IPS DF 19.7 (cell line): Measurements from ENCODE around the gene ADARB2.

Experiments
- DNase-seq: peaks from one replicate; pipeline ENCODE4 v3.0.0-alpha.2; 2013; ENCODE audit warnings: low read depth, low spot score

Gene ADARB2

GRCh38 chr10:1194161-1194560 lies 543.2 kb downstream of the ADARB2 start:
- DNase-seq, result no peak

- DNase-seq, result no peak
Observed at GRCh38 chr10:1193561-1193960, 543.8 kb downstream of the ADARB2 start.

GRCh38 chr10:1191752-1192151 lies 545.6 kb downstream of the ADARB2 start:
- DNase-seq, result no peak

GRCh38 chr10:1190791-1191490 lies 546.4 kb downstream of the ADARB2 start:
- no peak for DNase-seq

GRCh38 chr10:1190052-1190395 lies 547.3 kb downstream of the ADARB2 start:
- DNase-seq, result no peak

- DNase-seq, result no peak
Observed at GRCh38 chr10:1189166-1190051, 547.9 kb downstream of the ADARB2 start.

- no peak for DNase-seq
Observed at GRCh38 chr10:1188558-1189135, 548.7 kb downstream of the ADARB2 start.

DNA sequence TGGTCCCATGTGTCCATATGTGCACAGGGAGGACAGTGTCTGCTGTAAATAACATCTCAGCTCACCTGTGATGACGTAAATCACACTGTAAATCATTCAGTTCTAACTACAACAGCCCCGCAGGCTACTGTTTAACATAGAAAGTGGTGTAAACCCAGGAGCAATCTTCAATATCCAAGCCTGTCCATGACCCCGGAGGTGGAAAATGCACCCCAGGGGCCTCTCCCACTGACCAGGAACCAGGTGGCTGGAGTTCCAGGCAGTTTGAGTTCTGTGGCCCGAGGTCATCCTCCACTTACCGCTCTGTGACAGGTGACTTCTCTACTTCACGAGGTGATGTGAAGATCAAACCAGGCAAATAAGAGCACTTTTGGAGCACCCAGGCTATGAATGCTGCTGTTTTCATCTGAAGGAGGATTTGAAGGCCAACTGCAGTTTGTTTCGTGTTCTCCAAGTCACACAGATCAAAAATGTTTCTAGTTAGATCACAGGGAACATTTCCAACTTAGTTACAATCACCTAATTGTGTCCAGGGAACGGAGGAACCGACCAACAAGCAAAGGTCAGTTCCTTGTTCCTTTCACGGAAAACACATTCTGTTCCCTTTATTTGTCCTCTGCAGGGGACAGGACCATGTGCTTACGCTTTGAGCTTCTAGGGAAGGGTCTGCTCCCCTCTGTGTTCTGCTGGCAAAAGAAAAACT lies 549.3 kb downstream of the ADARB2 start:
- no peak for DNase-seq

DNA sequence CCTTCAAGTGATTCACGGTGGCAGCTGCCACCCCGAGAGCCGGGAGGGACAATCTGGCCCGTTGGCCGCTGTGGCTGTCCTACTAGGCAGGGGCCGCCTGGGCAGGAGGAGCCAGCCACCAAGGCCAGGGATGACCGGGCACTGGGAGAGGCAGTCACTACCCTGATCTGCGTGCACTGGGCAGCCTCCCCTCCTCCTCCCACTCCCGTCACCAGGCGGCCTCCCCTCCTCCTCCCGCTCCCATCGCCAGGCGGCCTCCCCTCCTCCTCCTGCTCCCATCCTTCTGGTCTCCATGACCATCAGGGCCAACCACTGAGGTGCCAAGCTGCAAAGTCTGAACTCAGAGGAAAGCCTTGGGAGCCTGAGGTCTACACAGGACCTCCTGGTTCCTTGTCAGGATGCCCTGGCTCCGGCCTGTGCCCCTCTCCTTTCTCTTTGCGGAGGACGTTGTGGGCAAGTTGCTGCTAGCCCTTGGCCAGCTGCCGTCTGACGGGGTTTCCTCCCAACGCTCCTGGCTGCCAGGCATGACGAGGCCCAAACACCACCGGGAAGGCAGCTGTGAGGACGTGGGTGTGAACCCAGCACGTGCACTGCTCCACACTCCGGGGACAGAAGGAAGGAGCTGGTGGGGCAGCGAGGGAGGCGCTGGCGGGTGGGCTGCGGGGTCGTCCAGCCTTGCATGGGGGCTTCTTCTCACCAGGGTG lies 550.0 kb downstream of the ADARB2 start:
- no peak for DNase-seq

DNA sequence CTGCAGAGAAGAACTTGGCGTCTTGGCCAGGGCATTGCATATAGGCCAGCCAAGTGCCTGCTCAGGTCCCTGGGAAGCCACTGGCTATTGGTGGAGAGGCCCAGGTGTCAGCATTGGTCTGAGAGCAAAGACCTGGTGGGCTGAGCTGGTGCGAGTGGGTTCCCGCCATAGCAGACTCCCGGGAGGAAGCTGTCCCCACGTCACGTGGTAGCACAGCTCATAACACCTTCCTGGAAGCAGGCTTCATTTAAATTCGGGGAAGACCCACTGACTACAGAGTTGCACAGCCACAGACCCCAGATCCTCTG lies 550.7 kb downstream of the ADARB2 start:
- no peak for DNase-seq

GRCh38 chr10:1185911-1186682 lies 551.2 kb downstream of the ADARB2 start:
- DNase-seq, result no peak

- DNase-seq, result no peak
Observed at GRCh38 chr10:1184541-1185430, 552.5 kb downstream of the ADARB2 start.

DNA sequence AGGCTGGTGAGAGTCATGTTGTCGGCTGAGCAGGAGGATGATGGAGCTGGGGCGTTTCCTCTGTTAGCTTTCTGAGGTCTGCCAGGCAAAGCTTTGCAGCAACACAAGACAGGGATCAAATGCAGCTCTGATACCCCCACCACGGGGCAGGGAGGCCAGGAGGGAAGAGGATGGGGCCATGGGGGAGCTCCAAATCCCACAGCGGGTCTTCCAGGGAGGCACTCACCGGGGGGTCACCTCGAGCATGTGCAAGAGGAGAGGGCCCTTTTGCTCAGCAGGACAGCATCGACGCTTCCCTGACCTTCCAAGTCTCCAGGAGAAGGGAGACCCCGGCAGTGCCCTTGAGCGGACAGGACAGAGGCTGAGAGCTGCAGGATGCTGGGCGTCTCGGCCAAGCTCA lies 553.6 kb downstream of the ADARB2 start:
- DNase-seq, result no peak

- no peak for DNase-seq
Observed at GRCh38 chr10:1183033-1183396, 554.3 kb downstream of the ADARB2 start.

DNA sequence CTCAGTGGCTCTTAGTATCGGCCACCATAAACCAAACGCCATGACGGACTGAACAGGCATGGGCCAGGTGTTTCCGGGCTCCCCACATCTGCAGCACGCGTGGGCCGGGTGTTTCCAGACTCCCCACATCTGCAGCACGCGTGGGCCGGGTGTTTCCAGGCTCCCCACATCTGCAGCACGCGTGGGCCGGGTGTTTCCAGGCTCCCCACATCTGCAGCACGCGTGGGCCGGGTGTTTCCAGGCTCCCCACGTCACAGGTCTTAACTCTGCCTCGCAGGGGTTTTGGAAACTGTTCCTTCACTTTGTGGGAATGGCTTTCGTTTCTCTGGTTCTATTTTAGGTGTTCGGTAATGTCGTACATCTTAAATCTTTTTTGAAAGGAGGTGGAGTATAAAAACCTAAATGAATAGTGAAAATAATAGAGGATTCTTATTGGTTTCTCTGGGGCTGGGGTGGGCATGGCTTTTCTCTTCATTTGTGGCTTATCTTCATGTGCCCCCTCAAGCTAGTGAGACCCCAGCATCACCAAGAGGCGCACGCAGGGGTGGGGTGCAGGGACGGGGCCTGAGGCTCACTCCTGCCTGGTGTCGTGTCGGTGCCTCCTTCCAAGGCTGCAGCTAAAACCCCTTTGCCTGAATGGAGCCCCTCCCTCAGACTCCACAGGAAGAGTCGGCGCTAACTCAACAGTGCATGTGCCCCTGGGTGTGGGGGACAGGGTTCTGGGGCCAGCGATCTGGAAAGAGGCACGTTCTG lies 554.9 kb downstream of the ADARB2 start:
- no peak for DNase-seq

- DNase-seq, result no peak
Observed at GRCh38 chr10:1180836-1181235, 556.5 kb downstream of the ADARB2 start.

DNA sequence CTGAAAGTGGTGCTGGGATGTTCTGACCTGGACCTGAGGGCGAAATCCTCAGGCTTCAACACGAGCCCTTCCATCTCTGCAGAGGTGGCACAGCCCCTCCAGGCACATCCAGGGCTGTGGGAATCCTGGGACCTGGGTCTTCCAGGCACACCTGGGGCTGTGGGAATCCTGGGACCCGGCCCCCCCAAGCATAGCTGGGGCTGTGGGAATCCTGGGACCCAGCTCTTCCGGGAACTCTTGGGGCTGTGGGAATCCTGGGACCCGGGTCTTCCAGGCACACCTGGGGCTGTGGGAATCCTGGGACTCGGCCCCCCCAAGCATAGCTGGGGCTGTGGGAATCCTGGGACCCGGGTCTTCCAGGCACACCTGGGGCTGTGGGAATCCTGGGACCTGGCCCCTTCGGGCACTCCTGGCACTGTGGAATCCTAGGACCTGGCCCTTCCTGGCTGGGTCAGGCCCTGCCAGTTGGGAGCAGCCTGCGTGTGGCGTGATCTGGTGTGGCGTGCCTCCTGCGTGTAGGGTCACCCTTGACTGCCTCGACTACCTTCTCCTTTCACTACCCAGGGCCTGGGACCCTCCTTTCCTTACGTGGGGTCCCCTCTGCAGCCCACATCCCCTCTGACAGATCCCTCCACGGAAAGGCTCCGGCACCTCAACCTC lies 557.1 kb downstream of the ADARB2 start:
- DNase-seq, result no peak

GRCh38 chr10:1179346-1180070 lies 557.8 kb downstream of the ADARB2 start:
- no peak for DNase-seq
